Measurements from ENCODE around the gene SERPINE1. TPM values are rescaled to one million over a fixed set of nuclear protein-coding genes. Genes with fewer than 3 reads are reported as not detected.

Gene SERPINE1
- total and polyA plus RNA-seq, 2 of the 4 experiments (the other 2 are of a cell fraction): 1,441 to 2,783 TPM

GRCh38 chr7:101096957-101097347 lies 30.0 kb upstream of the SERPINE1 start (continued):
- TF ChIP-seq BHLHE40 (IDR thresholded peaks at IDR 0.05; ENCODE audit: low read depth, low read length) (no peak), MAFK (IDR thresholded peaks at IDR 0.05; ENCODE audit: low read depth, low read length) (no peak), MAZ (IDR thresholded peaks at IDR 0.05; ENCODE audit: borderline replicate concordance, low read depth, low read length) (no peak), POLR2A (IDR thresholded peaks at IDR 0.05; ENCODE audit: low read depth, low read length) (no peak)

GRCh38 chr7:101097561-101097960 lies 29.3 kb upstream of the SERPINE1 start:
- Histone ChIP-seq H3K4me2 (ENCODE audit: low read depth, low read length) (no peak overlapping the region), H4K8ac (ENCODE audit: low read depth in 2 of 2, low read length in 2 of 2) (peak overlapping the region; percentile 23 to 41; a peak in 1 of 4 replicates), H3K36me3 (ENCODE audit: control insufficient read depth, insufficient read depth, low read length) (no peaks in the 10 kb centered on the region), H2AFZ (replicated peaks; ENCODE audit: low read length, poor library complexity) (no peak overlapping the region), H2BK120ac (ENCODE audit: low read depth, low read length) (peak overlapping the region; percentile 71; the same call in 1 of the 2 replicates), H3K18ac (ENCODE audit: low read depth, low read length) (peak overlapping the region; percentile 7; the same call in 1 of the 2 replicates), H3K4ac (ENCODE audit: low read depth, low read length) (peak overlapping the region; percentile 79), H3K4me1 (ENCODE audit: control insufficient read depth, insufficient read depth, low read length) (peaks cover 27% of the 10 kb centered on the region), H3K79me1 (ENCODE audit: low read depth in 1 of 2, low read length in 2 of 2) (peaks cover 23 to 67% of the 10 kb centered on the region in 2 experiments), H4K91ac (ENCODE audit: insufficient read depth, low read depth, low read length) (peak overlapping the region; percentile 61), H3K23ac (ENCODE audit: low read depth, low read length) (no peak overlapping the region; the same call in 1 of the 2 replicates), H3K9me3 (ENCODE audit: control insufficient read depth, insufficient read depth, low read length) (no peaks in the 10 kb centered on the region), H2AK5ac (ENCODE audit: low read depth, low read length) (peak overlapping the region; percentile 26), H4K20me1 (ENCODE audit: insufficient read depth, low read length) (peaks cover 5% of the 10 kb centered on the region), H3K27me3 (ENCODE audit: control insufficient read depth, insufficient read depth, low read length) (no peaks in the 10 kb centered on the region), H3K27ac (ENCODE audit: insufficient read depth, low read length) (no peak overlapping the region), H2AK9ac (replicated peaks; ENCODE audit: low read depth, low read length, poor library complexity) (no peak overlapping the region), H3K14ac (replicated peaks; ENCODE audit: low read depth, low read length) (0 out of 2 replicates have a peak overlapping the region, but pooled peaks have one; percentile 30), H2BK20ac (ENCODE audit: low read depth, low read length) (peak overlapping the region; percentile 27), H3K4me3 (ENCODE audit: insufficient read depth, low read depth, low read length) (no peak overlapping the region), H2BK15ac (ENCODE audit: low read depth, low read length) (peak overlapping the region; percentile 59), H3K9me1 (ENCODE audit: insufficient read depth, low read length) (peaks cover 26% of the 10 kb centered on the region), H4K5ac (ENCODE audit: low read depth, low read length) (no peak overlapping the region), H3K56ac (ENCODE audit: extremely low read depth, insufficient read depth, low read length) (no peak overlapping the region), H2BK5ac (ENCODE audit: low read depth, low read length, poor library complexity, severe bottlenecking) (peak overlapping the region; percentile 2), H3K9ac (ENCODE audit: low read depth, low read length) (no peak overlapping the region)
- DNase-seq (no peak), ATAC-seq (ENCODE audit: low read depth) (no peak)
- in situ Hi-C loops (cut with MboI; ENCODE audit: low sequenced_read_pairs) (no loop called here), dilution Hi-C loops (cut with HindIII; ENCODE audit: low sequenced_read_pairs, unreplicated experiment) (no loop called here), intact Hi-C loops (cut with micrococcal nuclease) (no loop called here)
- ChIA-PET POLR2A (ENCODE audit: unreplicated experiment) (no interaction called here), CTCF (no interaction called here)
- no CpG with 5 or more reads among the region's 4 CpGs for whole genome bisulfite sequencing, 2 experiments (ENCODE audit: extremely low coverage in 2 of 2, insufficient read length in 1 of 2)
- BruUV-seq (replicated peaks): no TSS peak
- TF ChIP-seq SMC3 (IDR thresholded peaks at IDR 0.05; ENCODE audit: low read depth, low read length) (no peak), CTCF (conservative IDR thresholded peaks at IDR 0.05; ENCODE audit: low read depth, low read length) (no peak), POLR2A (IDR thresholded peaks at IDR 0.05; ENCODE audit: low read depth, low read length) (no peak), ELK1 (IDR thresholded peaks at IDR 0.05; ENCODE audit: borderline replicate concordance, low read depth, low read length) (no peak), RFX5 (IDR thresholded peaks at IDR 0.05; ENCODE audit: low read depth, low read length) (no peak), BHLHE40 (IDR thresholded peaks at IDR 0.05; ENCODE audit: low read depth, low read length) (no peak), CEBPB (IDR thresholded peaks at IDR 0.05; ENCODE audit: low read depth, low read length) (no peak), NFE2L2 (IDR thresholded peaks at IDR 0.05; ENCODE audit: low read depth, low read length) (no peak), MAFK (IDR thresholded peaks at IDR 0.05; ENCODE audit: low read depth, low read length) (no peak), USF2 (IDR thresholded peaks at IDR 0.05; ENCODE audit: low read depth, low read length) (no peak), RCOR1 (IDR thresholded peaks at IDR 0.05; ENCODE audit: insufficient replicate concordance, low read length) (no peak), MXI1 (IDR thresholded peaks at IDR 0.05; ENCODE audit: borderline replicate concordance, low read depth, low read length) (no peak), FOS (IDR thresholded peaks at IDR 0.05; ENCODE audit: low read depth, low read length) (no peak)

All from IMR-90 (cell line).